CD14-positive monocyte (primary cell): Measurements from ENCODE around the gene DYSF. TPM values are rescaled to one million over a fixed set of nuclear protein-coding genes. Genes with fewer than 3 reads are reported as not detected.

ENCODE experiments used
- DNase-seq, 3 donors: peaks; one replicate each; pipeline ENCODE4 v3.0.0-alpha.2; 2011 to 2022
- H2AFZ ChIP-seq: 2 replicates; pipeline ENCODE4 v1.6.0; 2012; ENCODE audit warnings: mild to moderate bottlenecking, low read depth, low read length, inconsistent platforms; ENCODE audit not compliant: insufficient read depth, poor library complexity, severe bottlenecking
- H3K27ac ChIP-seq, 2 donors: 1 replicate in 1 of 2; 2 replicates in 1 of 2; pipeline ENCODE4 v1.5.1; 2012 to 2013; ENCODE audit warnings: low read length in 2 of 2, control low read depth in 1 of 2, inconsistent platforms in 1 of 2, low read depth in 1 of 2, mild to moderate bottlenecking in 1 of 2
- H3K27me3 ChIP-seq, 2 donors: one replicate each; pipeline versions ENCODE4 v1.6.0 to v1.6.1; 2011 to 2013; ENCODE audit warnings: low read length in 2 of 2; ENCODE audit not compliant: control insufficient read depth in 2 of 2, insufficient read depth in 2 of 2
- H3K36me3 ChIP-seq, 2 donors: replicated peaks in 1 of 2; 1 replicate in 1 of 2; 2 replicates in 1 of 2; pipeline versions ENCODE4 v1.5.1 to v1.6.1; 2012 to 2013; ENCODE audit warnings: low read length in 2 of 2, control low read depth in 1 of 2, inconsistent platforms in 1 of 2, mild to moderate bottlenecking in 1 of 2; ENCODE audit not compliant: insufficient read depth in 2 of 2, control insufficient read depth in 1 of 2
- H3K4me1 ChIP-seq, 2 donors: 1 replicate in 1 of 2; 2 replicates in 1 of 2; pipeline versions ENCODE4 v1.5.1 to v1.6.1; 2012 to 2013; ENCODE audit warnings: low read length in 2 of 2, control low read depth in 1 of 2, inconsistent platforms in 1 of 2, mild to moderate bottlenecking in 1 of 2, moderate library complexity in 1 of 2; ENCODE audit not compliant: insufficient read depth in 2 of 2, control insufficient read depth in 1 of 2
- H3K4me2 ChIP-seq: replicated peaks from 2 replicates; pipeline ENCODE3; 2012; ENCODE audit warnings: low read length, moderate library complexity, mild to moderate bottlenecking; ENCODE audit not compliant: poor library complexity, severe bottlenecking; ENCODE audit errors: extremely low read depth
- H3K4me3 ChIP-seq, 3 experiments: fragments of 200-600 bp in 1 of 3; sonication (generic) in 1 of 3; replicated peaks in 1 of 3; 1 replicate in 2 of 3; 2 replicates in 1 of 3; pipeline ENCODE4 v1.5.1; 2011 to 2013; ENCODE audit warnings: low read length in 3 of 3, mild to moderate bottlenecking in 3 of 3, control low read depth in 2 of 3, low read depth in 2 of 3, inconsistent platforms in 1 of 3, moderate library complexity in 1 of 3
- H3K79me2 ChIP-seq: 2 replicates; pipeline ENCODE4 v1.6.0; 2012; ENCODE audit warnings: mild to moderate bottlenecking, control low read depth, inconsistent platforms, low read length, moderate library complexity; ENCODE audit not compliant: insufficient read depth
- H3K9ac ChIP-seq: 2 replicates; pipeline ENCODE4 v1.6.0; 2017; ENCODE audit warnings: low read length, mild to moderate bottlenecking; ENCODE audit not compliant: insufficient read depth, poor library complexity, severe bottlenecking
- H3K9me3 ChIP-seq, 2 donors: replicated peaks in 1 of 2; 1 replicate in 1 of 2; 2 replicates in 1 of 2; pipeline versions ENCODE4 v1.5.1 to v1.6.1; 2012 to 2013; ENCODE audit warnings: low read length in 2 of 2, control low read depth in 1 of 2; ENCODE audit not compliant: control insufficient read depth in 1 of 2, insufficient read depth in 1 of 2
- H4K20me1 ChIP-seq: 2 replicates; pipeline ENCODE4 v1.6.0; 2012; ENCODE audit warnings: mild to moderate bottlenecking, low read length, control low read depth, moderate library complexity; ENCODE audit not compliant: insufficient read depth
- H3K27ac Mint-ChIP-seq, 7 donors: one replicate each; pipeline ENCODE4 v1.8.0; 2020; ENCODE audit warnings: mild to moderate bottlenecking in 7 of 7, mixed read lengths in 7 of 7, moderate library complexity in 6 of 7, inconsistent platforms in 2 of 7
- H3K27me3 Mint-ChIP-seq, 3 donors: one replicate each; pipeline ENCODE4 v1.8.0; 2021 to 2022; ENCODE audit warnings: low read depth in 3 of 3, mild to moderate bottlenecking in 3 of 3, mixed read lengths in 3 of 3, moderate library complexity in 3 of 3, inconsistent platforms in 1 of 3
- H3K36me3 Mint-ChIP-seq, 2 donors: one replicate each; pipeline ENCODE4 v1.8.0; 2020; ENCODE audit warnings: mixed read lengths in 2 of 2, inconsistent platforms in 1 of 2, mild to moderate bottlenecking in 1 of 2
- H3K4me1 Mint-ChIP-seq: one replicate; pipeline ENCODE4 v1.8.0; 2020; ENCODE audit warnings: mild to moderate bottlenecking, mixed read lengths
- H3K4me3 Mint-ChIP-seq, 2 donors: one replicate each; pipeline ENCODE4 v1.8.0; 2020; ENCODE audit warnings: mild to moderate bottlenecking in 2 of 2, mixed read lengths in 2 of 2, moderate library complexity in 1 of 2
- H3K9me3 Mint-ChIP-seq, 7 donors: one replicate each; pipeline ENCODE4 v1.8.0; 2020 to 2022; ENCODE audit warnings: mixed read lengths in 7 of 7, mild to moderate bottlenecking in 6 of 7, moderate library complexity in 6 of 7, inconsistent platforms in 2 of 7
- WGBS: methylation state at CpG from one replicate; pipeline ENCODE4 v1.1.5; 2013; ENCODE audit warnings: missing lambda C conversion rate; ENCODE audit not compliant: insufficient coverage; 5-methylcytosine and 5-hydroxymethylcytosine counted together
- intact Hi-C, 2 donors: fragments of 100-400 bp; cut with micrococcal nuclease; formaldehyde crosslinking; loops; one replicate each; pipeline versions ENCODE4 v1.15.0 to v1.15.1; 2023
- polyA plus RNA-seq, 3 donors: library from polyadenylated mRNA; depleted of rRNA in 1 of 3; unstranded in 2 of 3; stranded (reverse) in 1 of 3; fragments of 300-500 nt in 2 of 3; fragments of >200 nt in 1 of 3; fragmentation: Illumina TruSeq in 2 of 3; gene quantifications; 1 replicate in 2 of 3; 2 replicates in 1 of 3; pipeline ENCODE4 v1.2.3, GENCODE V29; 2012 to 2021
- TF ChIP-seq, protein P1 (sequence below): fragments of 200-600 bp; IDR thresholded peaks from one replicate; pipeline ENCODE4 v1.8.0; 2022; ENCODE audit warnings: antibody characterized with exemption, mild to moderate bottlenecking

The DYSF gene
- polyA plus RNA-seq, 3 donors = 16.1 to 72.5 (median 31.2) TPM

DNA sequence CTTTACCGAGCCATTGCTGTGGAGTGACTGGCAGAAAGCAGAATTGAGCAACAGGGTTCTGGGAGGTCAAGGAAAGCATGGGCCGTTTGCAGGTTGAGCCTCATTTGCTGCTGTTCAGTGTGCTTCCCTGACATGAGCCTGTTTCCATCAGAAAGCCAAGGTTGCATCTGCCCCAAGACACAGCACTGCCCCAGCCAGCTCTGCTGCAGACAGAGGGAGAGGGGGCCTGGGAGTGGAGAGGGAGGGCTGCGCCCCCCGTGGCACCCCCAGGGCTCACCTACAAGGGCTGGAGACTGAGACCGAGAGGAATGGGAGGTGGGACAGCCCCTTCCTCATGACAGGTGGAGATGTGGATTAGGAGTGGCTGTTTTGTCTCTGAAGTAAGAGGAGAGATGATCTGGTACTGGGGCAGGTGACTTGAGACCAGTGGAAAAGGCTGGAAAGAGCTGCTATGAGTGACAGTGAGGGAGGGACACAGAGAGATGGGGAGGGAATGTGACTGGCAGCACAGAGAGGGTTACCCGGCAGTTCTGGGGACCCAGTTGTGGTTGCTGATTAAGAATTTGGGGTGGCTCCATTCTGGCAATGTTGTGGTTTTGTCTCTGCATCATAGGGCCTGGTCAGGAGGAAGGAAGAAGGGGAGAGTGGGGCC, 218.0 kb downstream of the DYSF start:
- H2AFZ ChIP-seq = no peak overlapping the region
- H3K27ac ChIP-seq = no peak overlapping the region
- no peaks in the 10 kb centered on the region for H3K9me3 ChIP-seq
- no peaks in the 10 kb centered on the region for H3K4me1 ChIP-seq
- Mint-ChIP-seq H3K27me3 (peaks cover 0 to 4% (median 2%) of the 10 kb centered on the region in 3 donors), H3K4me1 (no peaks in the 10 kb centered on the region), H3K4me3 (no peak overlapping the region), H3K27ac (peak overlapping the region in 1 of 7 donors; percentile 20), H3K36me3 (peaks cover 39 to 87% of the 10 kb centered on the region in 2 donors), H3K9me3 (peaks cover 0 to 2% (median 0%) of the 10 kb centered on the region in 7 donors)
- WGBS = 90% methylated on average over 6 of the region's 6 CpGs
- peaks cover 51% of the 10 kb centered on the region for H4K20me1 ChIP-seq
- TF ChIP-seq, protein P1, sequence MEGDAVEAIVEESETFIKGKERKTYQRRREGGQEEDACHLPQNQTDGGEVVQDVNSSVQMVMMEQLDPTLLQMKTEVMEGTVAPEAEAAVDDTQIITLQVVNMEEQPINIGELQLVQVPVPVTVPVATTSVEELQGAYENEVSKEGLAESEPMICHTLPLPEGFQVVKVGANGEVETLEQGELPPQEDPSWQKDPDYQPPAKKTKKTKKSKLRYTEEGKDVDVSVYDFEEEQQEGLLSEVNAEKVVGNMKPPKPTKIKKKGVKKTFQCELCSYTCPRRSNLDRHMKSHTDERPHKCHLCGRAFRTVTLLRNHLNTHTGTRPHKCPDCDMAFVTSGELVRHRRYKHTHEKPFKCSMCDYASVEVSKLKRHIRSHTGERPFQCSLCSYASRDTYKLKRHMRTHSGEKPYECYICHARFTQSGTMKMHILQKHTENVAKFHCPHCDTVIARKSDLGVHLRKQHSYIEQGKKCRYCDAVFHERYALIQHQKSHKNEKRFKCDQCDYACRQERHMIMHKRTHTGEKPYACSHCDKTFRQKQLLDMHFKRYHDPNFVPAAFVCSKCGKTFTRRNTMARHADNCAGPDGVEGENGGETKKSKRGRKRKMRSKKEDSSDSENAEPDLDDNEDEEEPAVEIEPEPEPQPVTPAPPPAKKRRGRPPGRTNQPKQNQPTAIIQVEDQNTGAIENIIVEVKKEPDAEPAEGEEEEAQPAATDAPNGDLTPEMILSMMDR = no peak
- H3K79me2 ChIP-seq = no peaks in the 10 kb centered on the region
- no peak overlapping the region for H3K4me2 ChIP-seq
- no peaks in the 10 kb centered on the region for H3K27me3 ChIP-seq
- peaks cover 67 to 99% of the 10 kb centered on the region in 2 donors for H3K36me3 ChIP-seq
- no peak for DNase-seq
- no peak overlapping the region for H3K4me3 ChIP-seq
- H3K9ac ChIP-seq = no peak overlapping the region
- intact Hi-C loops = no loop called here

DNA sequence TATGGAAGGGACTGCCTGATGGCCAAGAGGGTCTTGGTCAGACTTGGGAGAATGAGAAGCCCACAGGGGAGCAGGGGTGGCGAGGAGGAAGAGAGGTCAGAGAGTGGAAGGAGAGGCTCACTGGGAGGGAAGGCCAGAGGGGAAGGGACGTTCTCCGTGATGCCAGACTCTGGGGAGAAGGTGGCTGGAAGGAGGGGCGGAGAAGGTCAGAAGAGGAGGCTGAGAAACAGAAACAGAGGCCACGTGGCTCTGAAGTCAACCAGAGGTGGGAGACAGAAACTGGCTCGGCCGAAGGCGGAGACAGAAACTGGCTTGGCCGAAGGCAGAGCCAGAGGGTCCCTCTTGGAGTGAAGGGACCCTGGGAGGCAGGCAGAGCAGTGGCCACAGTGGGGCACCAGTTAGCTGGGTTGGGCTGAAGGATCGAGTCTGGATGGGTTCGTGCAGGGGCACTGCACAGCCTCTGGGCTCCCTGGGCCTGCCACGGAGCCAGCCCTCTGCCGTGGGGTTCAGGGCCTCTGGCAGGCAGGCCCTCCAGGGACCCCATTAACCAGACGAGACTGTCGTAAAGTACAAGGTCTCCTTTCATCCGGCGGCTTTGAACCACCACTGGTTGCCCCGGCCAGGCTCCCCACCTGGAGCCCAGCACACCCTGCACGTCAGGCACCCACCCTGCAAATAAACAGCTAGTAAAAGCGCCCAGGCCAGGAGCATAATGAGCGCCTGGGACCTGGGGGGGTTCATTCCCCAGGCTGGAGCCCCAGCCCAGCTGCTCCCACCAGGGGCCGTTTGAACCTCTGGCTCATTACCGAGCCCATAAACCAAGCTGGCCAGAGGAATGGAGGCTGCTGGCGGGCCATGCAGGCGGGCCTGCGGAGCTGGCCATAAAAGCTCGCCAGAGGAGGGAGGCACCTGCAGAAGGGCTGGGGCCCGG, 218.8 kb downstream of the DYSF start:
- DNase-seq = no peak
- H4K20me1 ChIP-seq = peaks cover 51% of the 10 kb centered on the region
- TF ChIP-seq, protein P1 = no peak
- H3K4me3 ChIP-seq = no peak overlapping the region
- H3K4me3 Mint-ChIP-seq = no peak overlapping the region
- peaks cover 59 to 99% of the 10 kb centered on the region in 2 donors for H3K36me3 ChIP-seq
- peak overlapping the region in 1 of 7 donors; percentile 20 for H3K27ac Mint-ChIP-seq
- H3K4me1 Mint-ChIP-seq = no peaks in the 10 kb centered on the region
- H3K9me3 Mint-ChIP-seq = peaks cover 0 to 2% (median 0%) of the 10 kb centered on the region in 7 donors
- no peak overlapping the region for H3K4me2 ChIP-seq
- no peak overlapping the region for H3K9ac ChIP-seq
- intact Hi-C loops = no loop called here
- peaks cover 44 to 82% of the 10 kb centered on the region in 2 donors for H3K36me3 Mint-ChIP-seq
- no peaks in the 10 kb centered on the region for H3K9me3 ChIP-seq
- no peak overlapping the region for H2AFZ ChIP-seq
- peaks cover 0 to 4% (median 2%) of the 10 kb centered on the region in 3 donors for H3K27me3 Mint-ChIP-seq
- 93% methylated on average over 26 of the region's 28 CpGs for WGBS
- H3K79me2 ChIP-seq = no peaks in the 10 kb centered on the region
- no peak overlapping the region for H3K27ac ChIP-seq
- no peaks in the 10 kb centered on the region for H3K27me3 ChIP-seq
- H3K4me1 ChIP-seq = no peaks in the 10 kb centered on the region
